H1 (cell line): ENCODE measurements around the gene LPP. TPM values are rescaled to one million over a fixed set of nuclear protein-coding genes. Genes with fewer than 3 reads are reported as not detected.

ENCODE experiments used
- CTCF ChIA-PET: fragments of 300-600 bp; sonication (Branson Sonifier 250); formaldehyde crosslinking; loops from one replicate; lab custom pipeline; 2021; ENCODE audit not compliant: partially characterized antibody; lab: Charles Lee
- POLR2A ChIA-PET: fragments of 300-600 bp; sonication (Branson Sonifier 250); formaldehyde crosslinking; loops from one replicate; lab custom pipeline; 2021; ENCODE audit warnings: inconsistent platforms; ENCODE audit not compliant: partially characterized antibody; lab: Charles Lee
- DNase-seq, 2 experiments: peaks; one replicate each; pipeline versions ENCODE4 v3.0.0 to v3.0.0-alpha.2; 2010 to 2022; ENCODE audit warnings: low spot score in 2 of 2, low read depth in 1 of 2, mixed read lengths in 1 of 2
- FAIRE-seq: peaks from 2 replicates; lab custom pipeline; 2011; peaks lifted over from hg19 to GRCh38; lab: Jason Lieb, UNC
- H2AFZ ChIP-seq: 2 replicates; pipeline ENCODE4 v1.8.1; 2012; ENCODE audit warnings: low read length, inconsistent platforms
- H2AK5ac ChIP-seq: 2 replicates; pipeline ENCODE4 v1.6.1; 2013; ENCODE audit warnings: low read depth, low read length
- H2BK120ac ChIP-seq: replicated peaks from 2 replicates; pipeline ENCODE3; 2013; ENCODE audit warnings: low read depth, low read length, inconsistent platforms
- H2BK12ac ChIP-seq: 2 replicates; pipeline ENCODE4 v1.6.1; 2013; ENCODE audit warnings: low read depth, low read length
- H2BK15ac ChIP-seq: 2 replicates; pipeline ENCODE4 v1.6.1; 2013; ENCODE audit warnings: low read length
- H2BK20ac ChIP-seq: 2 replicates; pipeline ENCODE4 v1.6.1; 2013; ENCODE audit warnings: low read length
- H2BK5ac ChIP-seq: 2 replicates; pipeline ENCODE4 v1.6.1; 2013; ENCODE audit warnings: low read depth, low read length
- H3K14ac ChIP-seq: 2 replicates; pipeline ENCODE4 v1.6.1; 2013; ENCODE audit warnings: inconsistent platforms; ENCODE audit not compliant: insufficient read length
- H3K18ac ChIP-seq: 2 replicates; pipeline ENCODE4 v1.6.1; 2013; ENCODE audit warnings: low read length; ENCODE audit errors: extremely low read depth
- H3K23ac ChIP-seq: 2 replicates; pipeline ENCODE4 v1.6.1; 2013; ENCODE audit warnings: inconsistent platforms; ENCODE audit not compliant: insufficient read length
- H3K23me2 ChIP-seq: 2 replicates; pipeline ENCODE4 v1.6.1; 2013; ENCODE audit warnings: low read depth, low read length
- H3K27ac ChIP-seq: 2 replicates; pipeline ENCODE4 v1.6.1; 2011; ENCODE audit warnings: low read depth, low read length, inconsistent platforms
- H3K27me3 ChIP-seq, 4 experiments: replicated peaks in 1 of 4; 1 replicate in 1 of 4; 2 replicates in 3 of 4; pipeline versions ENCODE4 v1.6.1 to v1.8.1; 2011 to 2013; ENCODE audit warnings: low read length in 3 of 4, mild to moderate bottlenecking in 3 of 4, inconsistent platforms in 2 of 4, mixed read lengths in 2 of 4, moderate library complexity in 1 of 4; ENCODE audit not compliant: control insufficient read depth in 3 of 4, insufficient read depth in 3 of 4; ENCODE audit errors: extremely low read depth in 1 of 4
- H3K36me3 ChIP-seq, 4 experiments: 2 replicates each; pipeline versions ENCODE4 v1.6.1 to v1.8.1; 2011 to 2013; ENCODE audit warnings: mild to moderate bottlenecking in 4 of 4, low read length in 3 of 4, moderate library complexity in 2 of 4, control low read depth in 1 of 4, inconsistent platforms in 1 of 4; ENCODE audit not compliant: insufficient read depth in 4 of 4, control insufficient read depth in 2 of 4
- H3K4ac ChIP-seq: replicated peaks from 2 replicates; pipeline ENCODE3; 2013; ENCODE audit warnings: low read length, low read depth, mixed read lengths, inconsistent platforms; ENCODE audit not compliant: insufficient read length
- H3K4me1 ChIP-seq, 4 experiments: replicated peaks in 1 of 4; 1 replicate in 1 of 4; 2 replicates in 3 of 4; pipeline versions ENCODE4 v1.6.1 to v1.8.1; 2011 to 2013; ENCODE audit warnings: low read length in 3 of 4, inconsistent platforms in 2 of 4, mixed read lengths in 1 of 4; ENCODE audit not compliant: insufficient read depth in 4 of 4, control insufficient read depth in 3 of 4
- H3K4me2 ChIP-seq, 2 experiments: 2 replicates each; pipeline versions ENCODE4 v1.6.1 to v1.8.1; 2011 to 2013; ENCODE audit warnings: low read depth in 2 of 2, low read length in 2 of 2, control low read depth in 1 of 2, inconsistent platforms in 1 of 2, mild to moderate bottlenecking in 1 of 2; ENCODE audit not compliant: insufficient read depth in 1 of 2
- H3K4me3 ChIP-seq, 4 experiments: fragments of 200-600, 300-600 bp in 1 of 4; sonication (generic), shearing (Covaris generic), sonication (Bioruptor Twin) in 1 of 4; 2 replicates each; pipeline versions ENCODE4 v1.5.1 to v1.8.1; 2011 to 2016; ENCODE audit warnings: low read length in 4 of 4, low read depth in 3 of 4, control low read depth in 2 of 4, inconsistent platforms in 2 of 4, mild to moderate bottlenecking in 2 of 4, mixed read lengths in 1 of 4, moderate library complexity in 1 of 4; ENCODE audit not compliant: insufficient read depth in 2 of 4; ENCODE audit errors: extremely low read depth in 1 of 4
- H3K56ac ChIP-seq: replicated peaks from 2 replicates; pipeline ENCODE3; 2013; ENCODE audit warnings: low read depth, mild to moderate bottlenecking, mixed read lengths, low read length, inconsistent platforms; ENCODE audit not compliant: insufficient read length
- H3K79me1 ChIP-seq: 2 replicates; pipeline ENCODE4 v1.6.1; 2013; ENCODE audit warnings: low read depth, low read length, control low read depth
- H3K79me2 ChIP-seq, 2 experiments: 2 replicates each; pipeline versions ENCODE4 v1.6.1 to v1.8.1; 2012 to 2013; ENCODE audit warnings: low read length in 2 of 2, mild to moderate bottlenecking in 2 of 2, inconsistent platforms in 1 of 2; ENCODE audit not compliant: insufficient read depth in 2 of 2, control insufficient read depth in 1 of 2
- H3K9ac ChIP-seq, 4 experiments: replicated peaks in 1 of 4; 1 replicate in 1 of 4; 2 replicates in 3 of 4; pipeline versions ENCODE4 v1.6.1 to v1.8.1; 2011 to 2013; ENCODE audit warnings: low read depth in 3 of 4, low read length in 3 of 4, control low read depth in 2 of 4, mild to moderate bottlenecking in 2 of 4, moderate library complexity in 2 of 4, inconsistent platforms in 1 of 4; ENCODE audit errors: extremely low read depth in 1 of 4
- H3K9me3 ChIP-seq, 2 experiments: 2 replicates each; pipeline versions ENCODE4 v1.6.1 to v1.8.1; 2012 to 2013; ENCODE audit warnings: mild to moderate bottlenecking in 2 of 2, moderate library complexity in 2 of 2, control low read depth in 1 of 2, inconsistent platforms in 1 of 2, low read depth in 1 of 2, low read length in 1 of 2, mixed read lengths in 1 of 2; ENCODE audit not compliant: insufficient read depth in 2 of 2
- H4K20me1 ChIP-seq, 2 experiments: replicated peaks in 1 of 2; 2 replicates each; pipeline versions ENCODE3 to v1.8.1; 2011 to 2013; ENCODE audit warnings: inconsistent platforms in 2 of 2, low read length in 2 of 2, mild to moderate bottlenecking in 1 of 2; ENCODE audit not compliant: insufficient read depth in 2 of 2, control insufficient read depth in 1 of 2
- H4K5ac ChIP-seq: 2 replicates; pipeline ENCODE4 v1.6.1; 2013; ENCODE audit warnings: low read length, low read depth, mixed read lengths, inconsistent platforms; ENCODE audit not compliant: insufficient read length
- H4K8ac ChIP-seq: 2 replicates; pipeline ENCODE4 v1.8.0; 2013; ENCODE audit warnings: mild to moderate bottlenecking, moderate library complexity, low read length, inconsistent platforms; ENCODE audit not compliant: insufficient read depth; ENCODE audit errors: extremely low read depth
- H4K91ac ChIP-seq: replicated peaks from 2 replicates; pipeline ENCODE3; 2013; ENCODE audit warnings: low read length, mixed read lengths, inconsistent platforms; ENCODE audit not compliant: insufficient read length
- ASH2L ChIP-seq: fragments of 200-600, 300-600 bp; sonication (generic); IDR thresholded peaks from one replicate; pipeline ENCODE4 v1.7.1; 2017; ENCODE audit warnings: low read length
- GTF2F1 ChIP-seq: IDR thresholded peaks from 2 replicates; pipeline ENCODE4 v1.6.1; 2012; ENCODE audit warnings: low read depth, low read length, improper control_type of control experiment, borderline replicate concordance
- HDAC2 ChIP-seq, 2 experiments: fragments of 300-600 bp in 1 of 2; sonication (generic) in 1 of 2; IDR thresholded peaks; 2 replicates each; pipeline ENCODE4 v1.6.1; 2011 to 2012; ENCODE audit warnings: low read depth in 2 of 2, low read length in 2 of 2, mild to moderate bottlenecking in 2 of 2, moderate library complexity in 2 of 2, borderline replicate concordance in 1 of 2, inconsistent platforms in 1 of 2
- KDM4A ChIP-seq: IDR thresholded peaks from one replicate; pipeline ENCODE4 v1.7.1; 2012; ENCODE audit warnings: low read depth, mild to moderate bottlenecking, moderate library complexity, low read length, inconsistent platforms; ENCODE audit not compliant: severe bottlenecking
- MAFK ChIP-seq: IDR thresholded peaks from 2 replicates; pipeline ENCODE4 v1.6.1; 2012; ENCODE audit warnings: low read depth, mild to moderate bottlenecking, improper control_type of control experiment, low read length
- SAP30 ChIP-seq: fragments of 300-600 bp; sonication (generic); IDR thresholded peaks from 2 replicates; pipeline ENCODE4 v1.7.1; 2012; ENCODE audit warnings: low read length, moderate library complexity, mild to moderate bottlenecking, inconsistent platforms; ENCODE audit not compliant: insufficient read depth, insufficient replicate concordance
- SRF ChIP-seq: IDR thresholded peaks from 2 replicates; pipeline ENCODE4 v1.6.1; 2011; ENCODE audit warnings: mild to moderate bottlenecking, low read depth, low read length, moderate library complexity
- YY1 ChIP-seq: IDR thresholded peaks from 2 replicates; pipeline ENCODE4 v1.6.1; 2011; ENCODE audit warnings: low read depth, mild to moderate bottlenecking, low read length
- WGBS, 2 experiments: shearing (Covaris generic) in 1 of 2; methylation state at CpG; one replicate each; pipeline versions ENCODE4 v1.1.6 to v1.1.7; 2013 to 2015; ENCODE audit warnings: low lambda C conversion rate in 2 of 2, mixed read lengths in 2 of 2, inconsistent platforms in 1 of 2, low coverage in 1 of 2, missing lambda C conversion rate in 1 of 2; ENCODE audit not compliant: insufficient replicate concordance in 2 of 2, insufficient coverage in 1 of 2, insufficient read length in 1 of 2; ENCODE audit errors: extremely low coverage in 1 of 2, missing lambda C conversion rate in 1 of 2; 5-methylcytosine and 5-hydroxymethylcytosine counted together
- polyA plus RNA-seq, 7 experiments: library from polyadenylated mRNA; depleted of rRNA in 3 of 7; stranded (reverse) in 5 of 7; unstranded in 2 of 7; fragments of >200 nt in 5 of 7; fragments of 200-250 nt in 2 of 7; gene quantifications; 1 replicate in 5 of 7; 2 replicates in 1 of 7; 4 replicates in 1 of 7; pipeline versions ENCODE4 v1.2.1 to v1.2.3, GENCODE V29; 2011 to 2013; ENCODE audit warnings: missing spikeins in 2 of 7, mixed read lengths in 2 of 7
- total RNA-seq: library from RNA; stranded (reverse); fragmentation: NEBNext Ultra II Directional; extraction: Animal tissue kit (Norgen Biotek cat#: 25700); gene quantifications from 2 replicates; pipeline ENCODE4 v1.2.1, GENCODE V29; 2021
- TF ChIP-seq, protein P1 (sequence below): IDR thresholded peaks from 2 replicates; pipeline ENCODE4 v1.6.1; 2012; ENCODE audit warnings: inconsistent platforms

Gene LPP
- total and polyA plus RNA-seq, 2 of the 8 experiments (the other 6 are each of a cell fraction or from before 2014, with no cell fraction given) = 10.0 to 53.3 TPM

DNA sequence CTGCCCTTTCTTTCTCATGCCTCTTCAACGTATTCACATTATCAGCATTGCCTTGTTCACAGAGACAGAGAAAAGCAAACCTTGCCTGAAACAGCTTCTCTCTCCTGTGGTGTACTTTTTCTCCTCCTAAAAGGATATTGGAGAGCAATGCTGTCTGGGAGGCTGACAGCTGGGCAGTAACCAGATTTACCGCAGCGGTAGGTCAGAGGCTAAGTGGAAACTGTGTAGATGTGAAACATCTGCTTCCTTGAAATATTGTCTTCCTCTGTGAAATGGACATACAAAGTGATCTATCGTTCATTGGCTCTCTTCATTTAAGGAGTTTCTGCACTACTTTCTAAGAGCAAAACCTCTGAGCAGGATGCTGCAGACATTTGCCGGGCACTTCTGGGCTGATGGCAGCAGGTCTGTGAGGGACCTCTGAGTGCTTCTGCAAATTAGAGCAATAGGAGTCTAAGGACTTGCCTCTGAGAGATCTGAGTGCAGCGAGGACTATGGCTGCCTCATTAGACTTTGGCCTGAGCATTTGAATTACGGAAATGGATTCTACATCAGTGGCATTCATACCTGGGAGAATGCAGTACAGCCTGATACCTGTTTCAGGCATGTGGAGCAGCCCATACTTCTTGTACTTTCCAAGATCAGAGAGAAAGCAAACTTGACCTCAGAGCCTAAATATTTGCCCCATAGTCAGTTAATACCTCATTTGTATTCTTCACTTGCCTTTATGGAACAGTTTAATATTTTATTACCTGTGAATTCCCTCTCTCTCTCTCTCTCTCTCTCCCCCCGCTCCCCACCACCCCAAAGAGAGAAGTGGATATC, 757.3 kb downstream of the LPP start:
- no peak overlapping the region for H2BK5ac ChIP-seq
- H4K8ac ChIP-seq = no peak overlapping the region
- H4K5ac ChIP-seq = no peak overlapping the region
- TF ChIP-seq, protein P1, sequence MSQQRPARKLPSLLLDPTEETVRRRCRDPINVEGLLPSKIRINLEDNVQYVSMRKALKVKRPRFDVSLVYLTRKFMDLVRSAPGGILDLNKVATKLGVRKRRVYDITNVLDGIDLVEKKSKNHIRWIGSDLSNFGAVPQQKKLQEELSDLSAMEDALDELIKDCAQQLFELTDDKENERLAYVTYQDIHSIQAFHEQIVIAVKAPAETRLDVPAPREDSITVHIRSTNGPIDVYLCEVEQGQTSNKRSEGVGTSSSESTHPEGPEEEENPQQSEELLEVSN = no peak
- TF ChIP-seq SRF = no peak
- no peak for TF ChIP-seq MAFK
- no peak for TF ChIP-seq GTF2F1
- no peak for TF ChIP-seq KDM4A
- TF ChIP-seq HDAC2 (IDR thresholded peaks at IDR 0.05; ENCODE audit: borderline replicate concordance in 1 of 2, low read depth in 2 of 2, low read length in 2 of 2) = no peak
- TF ChIP-seq YY1 = no peak
- no peak for TF ChIP-seq ASH2L
- no peak for TF ChIP-seq SAP30
- H3K9ac ChIP-seq = no peak overlapping the region
- H3K23ac ChIP-seq = no peak overlapping the region
- H3K27me3 ChIP-seq = no peaks in the 10 kb centered on the region
- CTCF ChIA-PET = interaction anchor here (0.9 kb wide), 1 partner anchor 81 kb away, joined by 3 read pairs; no protein-coding TSS in a partner anchor
- DNase-seq = no peak
- H3K4me2 ChIP-seq = no peak overlapping the region
- FAIRE-seq = no peak
- no peak overlapping the region for H4K91ac ChIP-seq
- no peaks in the 10 kb centered on the region for H4K20me1 ChIP-seq
- no peak overlapping the region for H3K4ac ChIP-seq
- 87% methylated on average over 8 of the region's 8 CpGs; no CpG with 5 or more reads in 1 of the 2 experiments for WGBS, 2 experiments
- H3K18ac ChIP-seq = no peak overlapping the region
- no peaks in the 10 kb centered on the region for H3K23me2 ChIP-seq
- no peaks in the 10 kb centered on the region for H3K9me3 ChIP-seq
- H2BK15ac ChIP-seq = no peak overlapping the region
- H2BK20ac ChIP-seq = no peak overlapping the region
- no peak overlapping the region for H2BK120ac ChIP-seq
- H2AFZ ChIP-seq = no peak overlapping the region
- H3K27ac ChIP-seq = no peak overlapping the region
- no peak overlapping the region for H3K56ac ChIP-seq
- no peaks in the 10 kb centered on the region for H3K36me3 ChIP-seq
- H3K4me1 ChIP-seq = peaks cover 0 to 3% (median 1%) of the 10 kb centered on the region in 4 experiments; a peak in 2 of 7 replicates
- H3K79me2 ChIP-seq = no peaks in the 10 kb centered on the region
- no peak overlapping the region for H2BK12ac ChIP-seq
- no peak overlapping the region for H3K4me3 ChIP-seq
- POLR2A ChIA-PET = no interaction called here
- no peak overlapping the region for H2AK5ac ChIP-seq
- no peaks in the 10 kb centered on the region for H3K79me1 ChIP-seq
- no peak overlapping the region for H3K14ac ChIP-seq
